ENCODE data around the gene CMTR1.
"Not testable (repeated sequence)": the region's sequence is repeated elsewhere in the genome, so short reads cannot be mapped to it uniquely, and the experiment has no call there.

Gene CMTR1, protein sequence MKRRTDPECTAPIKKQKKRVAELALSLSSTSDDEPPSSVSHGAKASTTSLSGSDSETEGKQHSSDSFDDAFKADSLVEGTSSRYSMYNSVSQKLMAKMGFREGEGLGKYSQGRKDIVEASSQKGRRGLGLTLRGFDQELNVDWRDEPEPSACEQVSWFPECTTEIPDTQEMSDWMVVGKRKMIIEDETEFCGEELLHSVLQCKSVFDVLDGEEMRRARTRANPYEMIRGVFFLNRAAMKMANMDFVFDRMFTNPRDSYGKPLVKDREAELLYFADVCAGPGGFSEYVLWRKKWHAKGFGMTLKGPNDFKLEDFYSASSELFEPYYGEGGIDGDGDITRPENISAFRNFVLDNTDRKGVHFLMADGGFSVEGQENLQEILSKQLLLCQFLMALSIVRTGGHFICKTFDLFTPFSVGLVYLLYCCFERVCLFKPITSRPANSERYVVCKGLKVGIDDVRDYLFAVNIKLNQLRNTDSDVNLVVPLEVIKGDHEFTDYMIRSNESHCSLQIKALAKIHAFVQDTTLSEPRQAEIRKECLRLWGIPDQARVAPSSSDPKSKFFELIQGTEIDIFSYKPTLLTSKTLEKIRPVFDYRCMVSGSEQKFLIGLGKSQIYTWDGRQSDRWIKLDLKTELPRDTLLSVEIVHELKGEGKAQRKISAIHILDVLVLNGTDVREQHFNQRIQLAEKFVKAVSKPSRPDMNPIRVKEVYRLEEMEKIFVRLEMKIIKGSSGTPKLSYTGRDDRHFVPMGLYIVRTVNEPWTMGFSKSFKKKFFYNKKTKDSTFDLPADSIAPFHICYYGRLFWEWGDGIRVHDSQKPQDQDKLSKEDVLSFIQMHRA

DNA sequence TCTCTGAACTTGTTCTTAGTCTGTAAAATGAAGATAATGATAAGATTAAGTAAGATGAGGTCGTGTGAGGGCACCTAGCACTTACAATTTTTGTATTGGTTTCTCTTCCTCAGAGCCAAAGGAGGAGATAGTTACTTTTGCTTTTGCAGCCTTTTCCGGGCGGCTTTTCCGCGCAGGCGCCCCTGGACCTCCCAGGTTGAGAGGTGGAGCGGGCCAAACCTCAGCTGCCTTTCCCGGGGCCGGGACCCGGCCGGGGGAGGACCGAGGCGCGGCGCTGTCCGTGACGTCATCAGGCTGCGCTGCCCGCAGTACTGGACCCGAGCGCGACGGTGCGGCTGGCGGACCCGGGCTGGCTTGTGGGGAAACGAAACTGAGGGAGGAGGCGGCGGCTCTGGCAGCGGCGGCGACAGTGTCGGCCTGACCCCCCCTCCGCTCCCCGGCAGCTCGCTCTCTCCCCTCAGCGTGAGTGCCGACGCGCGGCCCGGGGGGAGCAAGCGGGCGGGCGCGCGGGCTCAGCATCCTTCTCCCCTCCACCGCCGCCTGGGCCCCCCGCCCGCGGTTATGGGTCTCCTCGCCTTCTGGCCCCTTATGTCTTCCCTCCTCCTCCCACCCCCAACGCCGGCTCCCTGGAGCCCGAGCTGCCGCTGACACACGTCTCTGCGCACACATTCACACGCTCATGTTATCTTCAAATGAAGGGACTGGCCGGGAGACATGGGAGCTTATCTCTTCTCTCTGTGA, at the start of gene CMTR1:
Gene CMTR1 (plus strand): TSS at position 306 of the 741 bp plus-strand sequence. CDS start 2,409 bp downstream, outside the sequence.
- DNase-seq, result peak; percentile 91

DNA sequence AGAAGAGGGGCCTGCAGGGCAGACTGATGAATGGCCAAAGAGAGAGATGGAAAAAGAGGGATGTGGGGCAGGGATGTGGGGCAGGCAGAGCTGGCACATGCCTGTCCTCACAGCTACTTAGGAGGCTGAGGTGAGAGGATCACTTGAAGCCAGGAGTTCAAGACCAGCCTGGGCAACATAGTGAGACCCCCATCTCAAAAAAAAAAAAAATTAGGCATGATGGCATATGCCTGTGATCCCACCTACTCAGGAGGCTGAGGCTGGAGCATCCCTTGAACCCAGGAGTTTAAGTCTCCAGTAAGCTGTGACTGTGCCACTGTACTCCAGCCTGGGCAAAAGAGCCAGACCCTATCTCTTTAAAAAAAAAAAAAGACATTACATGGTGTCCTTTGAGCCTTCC, 44.4 kb upstream of the CMTR1 start:
- DNase-seq, result no peak

DNA sequence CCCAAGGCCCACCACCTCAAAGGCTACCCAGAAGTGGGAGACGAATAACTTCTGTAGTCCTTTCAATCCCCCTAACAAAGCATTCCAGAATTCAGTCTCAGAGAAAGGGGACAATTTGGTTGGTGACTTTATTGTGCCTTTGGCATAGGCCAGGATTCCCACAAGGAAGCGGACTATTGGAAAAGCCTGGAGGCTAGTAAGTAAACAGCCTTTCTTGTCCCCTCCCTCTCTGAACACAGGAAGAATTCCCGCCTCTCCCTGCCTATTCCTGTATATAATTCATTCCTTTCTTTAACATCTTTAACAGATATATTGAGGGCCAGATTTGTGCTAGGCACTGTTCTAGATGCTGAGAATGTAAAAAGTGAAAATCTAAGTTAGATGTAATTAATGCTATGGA, 43.2 kb upstream of the CMTR1 start:
- DNase-seq, result no peak

DNA sequence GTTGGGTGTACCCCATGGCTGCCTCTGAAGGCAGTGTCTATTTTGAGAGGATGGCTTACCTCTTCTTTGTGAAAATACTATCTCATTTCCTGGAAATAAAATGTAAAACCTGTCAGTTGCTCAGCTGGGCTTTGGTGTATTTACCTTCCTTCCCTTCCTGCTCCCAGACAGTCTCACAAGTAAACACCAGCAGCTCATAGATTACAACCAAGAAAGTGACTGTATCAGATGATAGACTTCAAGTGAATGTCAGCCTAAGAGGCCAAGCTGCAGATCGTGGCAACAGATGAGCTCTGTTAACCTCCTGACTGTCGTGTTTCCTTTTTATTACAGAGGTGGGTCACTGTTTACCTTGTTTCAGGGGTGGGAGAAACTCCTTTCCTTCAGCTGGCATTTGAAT, 41.9 kb upstream of the CMTR1 start:
- no peak for DNase-seq

DNA sequence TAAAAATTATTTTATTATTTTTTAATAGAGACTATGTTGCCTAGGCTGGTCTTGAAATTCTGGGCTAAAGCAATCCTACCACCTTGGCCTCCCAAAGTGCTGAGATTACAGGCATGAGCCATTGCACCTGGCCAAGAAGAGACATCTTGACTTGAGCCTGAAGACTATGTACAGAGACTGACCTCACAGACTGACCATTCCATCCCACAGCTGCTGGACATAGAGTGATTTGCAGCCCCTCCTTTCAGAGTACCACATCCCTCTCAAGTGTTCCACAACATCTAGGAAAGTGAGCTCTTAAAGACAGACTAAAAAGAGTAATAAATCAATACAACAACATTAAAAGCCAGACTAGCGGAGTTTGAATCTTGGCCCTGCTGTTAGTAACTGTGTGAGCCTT, 40.2 kb upstream of the CMTR1 start:
- DNase-seq, result no peak

DNA sequence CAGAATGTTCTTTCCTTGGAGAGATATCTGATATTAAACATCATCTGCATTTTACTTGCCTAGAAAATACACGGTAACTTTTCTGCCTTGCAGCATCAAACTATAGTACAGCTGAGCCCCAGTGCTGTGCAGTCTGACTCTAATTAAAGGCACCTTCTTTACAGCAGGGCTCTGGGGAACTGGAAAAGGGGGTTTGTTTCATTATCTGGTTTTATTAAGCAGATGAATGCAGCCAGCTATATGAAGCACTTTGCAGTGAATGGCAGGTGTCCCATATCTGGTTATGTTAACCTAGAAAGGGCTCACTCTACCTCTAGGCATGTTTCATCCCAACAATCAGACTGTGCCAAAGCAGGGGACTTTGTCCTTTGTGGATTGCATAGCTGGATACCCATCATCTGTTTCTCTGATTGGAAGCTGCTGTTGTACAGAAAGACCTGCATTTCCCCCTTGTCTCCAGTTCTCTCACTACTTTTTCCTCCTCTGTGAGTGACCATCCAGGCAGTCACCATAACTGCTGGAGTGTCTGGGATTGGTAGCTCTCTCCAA, 39.6 kb upstream of the CMTR1 start:
- no peak for DNase-seq

DNA sequence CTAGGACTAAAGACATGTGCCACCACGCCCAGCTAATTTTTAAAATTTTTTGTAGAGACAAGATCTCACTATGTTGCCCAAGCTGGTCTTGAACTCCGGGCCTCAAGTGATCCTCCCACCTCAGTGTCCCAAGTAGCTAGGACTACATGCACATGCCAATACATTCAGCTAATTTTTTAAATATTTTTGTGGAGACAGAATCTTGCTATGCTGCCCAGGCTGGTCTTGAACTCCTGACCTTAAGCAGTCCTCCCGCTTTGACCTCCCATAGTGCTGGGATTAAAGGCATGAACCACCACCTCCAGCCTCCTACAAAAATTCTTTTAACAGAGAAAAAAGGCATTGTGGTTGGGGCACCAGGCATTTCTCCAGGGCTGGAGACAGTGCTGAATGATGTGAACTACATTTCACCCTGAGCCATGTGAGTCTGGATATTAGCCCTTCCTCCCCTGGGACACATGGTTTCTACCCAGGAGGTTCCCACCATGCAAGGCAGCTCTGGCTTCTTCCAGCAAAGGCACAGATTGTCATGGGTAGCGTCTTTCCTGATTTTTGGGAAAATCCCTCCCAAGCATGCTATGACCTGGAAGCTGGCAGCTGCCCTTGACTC, 36.3 kb upstream of the CMTR1 start:
- DNase-seq, result no peak

DNA sequence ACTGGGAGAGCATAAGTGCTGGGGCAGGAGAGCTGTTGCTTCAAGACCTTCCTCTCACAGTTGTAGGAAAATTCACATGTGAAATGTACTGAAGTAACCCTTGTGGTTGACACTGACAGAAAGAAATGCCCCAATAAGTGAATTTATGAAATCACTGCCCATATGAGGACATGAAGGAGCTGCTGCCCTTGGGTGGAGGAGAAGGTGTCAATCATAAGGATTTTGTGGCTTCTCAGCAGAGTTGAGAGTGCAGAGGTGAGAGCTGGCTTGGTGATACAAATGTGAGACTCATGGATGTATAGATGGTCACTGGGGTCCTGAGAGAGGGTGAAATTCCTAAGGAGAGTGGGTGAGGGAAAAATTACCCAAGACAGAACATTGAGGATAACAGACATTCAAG, 33.9 kb upstream of the CMTR1 start:
- no peak for DNase-seq

DNA sequence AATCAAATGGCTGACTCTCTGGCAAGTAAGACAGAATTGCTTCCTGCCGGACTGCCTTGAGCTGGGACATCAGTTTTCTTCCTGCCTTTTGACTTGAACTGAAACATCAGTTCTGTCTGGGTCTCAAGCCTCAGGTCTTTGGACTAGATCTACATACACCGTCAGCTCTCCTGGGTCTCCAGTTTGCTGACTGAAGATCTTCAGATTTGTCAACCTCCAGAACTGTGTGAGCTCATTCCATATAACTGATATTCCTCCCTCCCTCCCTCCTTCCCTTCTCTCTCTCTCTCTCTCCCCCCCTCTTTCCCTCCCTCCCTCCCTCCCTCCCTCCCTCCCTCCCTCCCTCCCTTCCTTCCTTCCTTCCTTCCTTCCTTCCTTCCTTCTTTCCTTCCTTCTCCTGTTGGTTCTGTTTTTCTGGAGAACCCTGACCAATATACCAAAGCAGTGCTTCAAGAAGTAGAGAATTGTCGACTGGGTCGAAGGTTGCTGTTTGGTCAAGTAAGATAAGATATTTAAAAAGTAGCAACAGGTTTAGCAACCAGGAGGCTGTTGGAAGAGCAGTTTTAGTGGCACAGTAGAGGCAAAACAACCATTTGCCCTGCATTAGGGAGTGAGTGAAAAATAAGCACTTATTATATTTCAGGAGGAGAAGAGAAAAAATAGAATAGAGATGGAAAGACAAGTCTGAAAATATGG, 33.1 kb upstream of the CMTR1 start:
- no peak for DNase-seq

DNA sequence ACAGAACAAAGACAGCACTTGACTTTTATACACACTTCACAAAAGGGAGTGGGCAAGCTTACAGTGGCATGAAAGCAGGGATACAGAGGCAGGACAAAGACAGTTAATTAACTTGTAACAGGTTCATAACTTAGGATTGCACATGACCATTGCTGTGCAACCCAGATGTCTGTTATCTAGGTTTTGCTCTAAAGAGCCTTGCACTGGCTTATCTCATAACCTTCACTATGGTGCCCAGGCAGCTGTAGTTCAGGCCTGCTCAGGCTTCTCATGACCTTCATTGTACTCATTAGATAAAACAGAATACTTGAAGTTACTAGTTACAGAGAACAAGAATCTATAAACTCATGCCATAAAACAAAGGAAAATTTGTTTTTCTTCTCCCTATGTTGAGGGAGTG, 31.4 kb upstream of the CMTR1 start:
- not testable (repeated sequence) for DNase-seq

DNA sequence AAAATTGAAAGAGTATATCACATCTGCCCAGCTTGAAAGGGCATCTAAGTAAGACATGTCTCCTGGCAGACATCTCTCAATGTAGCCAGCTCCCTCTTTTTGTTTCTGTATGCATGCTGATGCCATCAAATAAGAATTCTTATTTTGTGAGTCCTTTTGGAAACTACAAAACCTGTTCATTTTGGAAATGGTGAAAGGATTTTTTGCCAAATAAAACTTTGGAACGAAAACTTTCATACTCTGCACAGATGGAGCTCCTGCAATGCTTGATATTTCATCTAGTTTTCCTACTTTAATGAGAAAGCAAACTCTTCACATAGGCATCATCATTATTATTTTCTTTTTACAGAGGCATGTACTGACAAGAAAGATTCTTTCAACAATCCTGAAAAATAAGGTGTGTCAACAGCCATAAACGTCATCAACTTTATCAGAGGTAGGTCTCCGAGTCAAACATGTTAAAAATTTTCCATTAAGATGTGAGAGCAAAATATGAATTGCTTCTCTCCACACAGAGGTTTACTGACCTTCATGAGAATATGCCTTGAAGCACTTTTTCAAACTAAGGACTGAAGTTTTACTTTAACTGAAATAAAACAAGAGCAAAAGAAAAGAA, 26.2 kb upstream of the CMTR1 start:
- DNase-seq, result no peak

DNA sequence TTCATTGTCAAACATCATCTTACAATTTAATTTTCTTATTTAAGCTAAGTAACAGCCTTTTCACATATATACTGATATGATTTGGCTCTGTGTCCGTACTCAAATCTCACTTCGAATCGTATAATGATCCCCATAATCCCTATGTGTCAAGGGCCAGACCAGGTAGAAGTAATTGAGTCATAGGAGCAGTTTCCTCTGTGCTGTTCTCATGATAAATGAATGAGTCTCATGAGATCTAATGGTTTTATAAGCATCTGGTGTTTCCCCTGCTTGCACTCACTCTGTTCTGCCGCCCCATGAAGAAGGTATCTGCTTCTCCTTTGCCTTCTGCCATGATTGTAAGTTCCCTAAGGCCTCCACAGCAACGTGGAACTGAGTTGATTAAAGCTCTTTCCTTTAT, 25.1 kb upstream of the CMTR1 start:
- DNase-seq, result no peak

DNA sequence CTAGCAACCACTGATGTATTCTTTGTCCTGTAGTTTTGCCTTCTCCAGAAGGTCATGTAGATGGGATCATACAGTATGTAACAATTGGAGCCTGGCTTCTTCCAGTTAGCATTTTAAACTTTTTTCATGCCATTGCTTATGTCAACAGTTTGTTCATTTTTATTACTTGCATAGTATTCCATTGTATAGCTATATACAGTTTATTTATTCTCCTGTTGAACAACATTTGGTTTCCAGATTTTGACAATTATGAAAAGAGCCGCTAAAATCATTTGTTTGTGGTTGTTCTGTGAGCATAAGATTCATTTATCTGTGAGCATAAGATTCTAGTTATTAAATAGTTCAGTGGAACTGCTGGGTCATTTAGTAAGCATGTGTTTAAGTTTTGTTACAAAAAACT, 23.5 kb upstream of the CMTR1 start:
- DNase-seq, result no peak

DNA sequence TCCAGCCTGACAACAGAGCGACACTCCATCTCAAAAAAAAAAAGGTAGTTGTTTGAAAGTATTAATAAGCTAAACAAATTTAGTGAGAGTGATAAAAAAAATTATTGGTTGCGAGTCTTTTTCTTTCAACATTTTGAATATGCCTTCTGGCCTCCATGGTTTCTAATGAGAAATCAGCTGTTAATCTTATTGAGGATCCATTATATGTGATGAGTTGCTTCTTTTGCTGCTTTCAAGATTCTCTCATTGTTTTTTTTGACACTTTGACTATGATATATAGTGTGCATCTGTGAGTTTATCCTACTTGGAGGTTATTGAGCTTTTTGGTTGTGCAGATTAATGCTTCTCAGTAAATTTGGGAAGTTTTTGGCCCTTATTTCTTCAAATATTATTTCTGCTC, 15.6 kb upstream of the CMTR1 start:
- no peak for DNase-seq

DNA sequence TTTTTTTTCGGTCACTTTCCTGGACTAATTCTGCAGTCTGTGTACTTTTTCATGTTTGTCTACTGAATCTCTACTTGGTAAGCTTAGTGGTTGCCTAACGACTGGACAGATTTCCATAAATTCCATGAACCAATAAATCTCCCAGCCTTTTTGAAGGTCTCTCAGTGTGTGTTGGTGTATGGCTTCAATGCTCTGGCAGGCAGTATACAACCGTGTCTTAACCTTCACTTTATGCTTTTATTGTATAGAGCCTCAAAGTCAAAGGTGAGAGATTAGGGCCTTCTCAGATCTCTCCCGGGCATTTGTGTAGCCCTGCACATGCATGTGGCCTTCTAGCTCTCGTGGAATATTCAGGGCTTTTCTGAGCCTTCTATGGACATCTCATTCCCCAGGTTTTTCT, 14.3 kb upstream of the CMTR1 start:
- no peak for DNase-seq

DNA sequence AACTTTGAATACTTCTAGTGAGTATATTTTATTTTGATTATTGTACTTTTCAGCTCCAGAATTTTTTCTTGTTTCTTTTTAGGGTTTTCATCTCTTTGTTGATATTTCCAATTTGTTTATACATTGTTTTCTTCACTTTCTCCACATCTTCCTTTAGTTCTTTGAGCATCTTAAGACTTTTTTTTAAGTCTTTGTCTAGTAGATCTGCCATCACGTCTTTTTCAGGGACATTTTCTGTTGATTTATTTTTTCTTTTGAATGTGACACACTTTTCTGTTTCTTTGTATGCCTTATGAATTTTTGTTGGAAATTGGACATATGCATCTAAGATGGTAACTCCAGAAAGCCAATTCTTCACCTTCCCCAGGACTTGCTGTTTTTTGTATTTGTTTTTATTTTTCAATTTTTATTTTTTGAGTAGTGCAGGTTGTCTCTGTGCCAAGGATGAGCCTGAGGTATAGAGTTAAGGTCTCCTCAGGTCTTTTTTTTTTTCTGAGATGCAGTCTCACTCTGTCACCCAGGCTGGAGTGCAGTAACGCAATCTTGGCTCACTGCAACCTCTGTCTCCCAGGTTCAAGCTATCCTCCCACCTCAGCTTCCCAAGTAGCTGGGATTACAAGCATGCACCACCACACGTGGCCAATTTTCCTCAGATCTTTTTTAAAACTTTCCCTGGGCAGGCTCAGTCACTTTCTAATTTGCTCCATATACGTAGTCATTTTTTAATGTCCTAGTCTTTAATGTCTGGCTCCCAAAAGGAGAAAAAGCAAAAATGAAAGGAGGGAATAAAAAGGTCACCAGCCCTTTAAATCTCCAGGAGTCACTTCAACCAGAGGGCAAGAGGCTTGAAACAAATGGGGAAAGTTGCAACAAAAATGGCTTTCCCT, 6.7 kb upstream of the CMTR1 start:
- DNase-seq, result no peak

DNA sequence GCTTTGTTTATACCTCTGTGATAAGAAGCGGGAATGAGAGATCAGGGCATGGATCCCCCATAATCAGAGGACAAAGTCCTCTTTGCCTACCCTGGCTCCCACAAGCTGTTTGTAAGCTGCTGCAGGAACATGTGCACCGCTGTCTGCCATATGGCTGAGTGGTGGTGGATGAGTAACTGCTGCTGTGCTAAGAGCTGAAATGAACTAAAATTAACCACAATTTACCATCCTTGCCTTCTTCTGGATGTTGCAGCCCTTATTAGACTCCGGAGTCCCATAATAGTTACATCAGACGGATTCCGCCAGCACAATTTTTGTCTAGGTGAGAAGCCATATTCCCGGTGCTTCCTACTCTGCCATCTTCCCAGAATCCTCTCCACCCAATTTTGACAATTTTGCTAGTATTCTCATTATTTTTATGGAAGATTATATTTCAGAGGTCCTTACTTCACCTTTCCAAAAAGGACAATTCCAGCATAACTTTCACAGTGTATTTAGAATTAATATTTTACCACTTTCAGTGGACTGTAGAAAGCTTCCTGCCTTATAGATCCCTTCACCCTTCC, 6.0 kb upstream of the CMTR1 start:
- DNase-seq, result no peak

DNA sequence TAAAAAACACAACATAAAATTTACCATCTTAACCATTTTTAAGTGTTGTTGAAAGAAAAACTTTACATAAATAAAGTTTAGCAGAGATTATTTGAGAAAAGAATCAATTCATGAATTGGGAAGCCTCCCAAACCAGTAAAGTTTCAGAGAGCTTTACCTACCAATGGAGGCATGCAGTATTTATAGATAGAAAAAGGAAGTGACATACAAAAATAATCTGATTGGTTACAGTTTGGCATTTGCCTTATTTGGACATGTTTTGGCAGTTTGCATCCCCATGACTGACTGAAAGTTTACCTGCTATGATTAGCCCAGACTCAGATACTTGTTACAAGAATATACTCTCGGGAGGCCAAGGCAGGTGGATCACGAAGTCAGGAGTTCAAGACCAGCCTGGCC, 3.7 kb upstream of the CMTR1 start:
- DNase-seq, result no peak

DNA sequence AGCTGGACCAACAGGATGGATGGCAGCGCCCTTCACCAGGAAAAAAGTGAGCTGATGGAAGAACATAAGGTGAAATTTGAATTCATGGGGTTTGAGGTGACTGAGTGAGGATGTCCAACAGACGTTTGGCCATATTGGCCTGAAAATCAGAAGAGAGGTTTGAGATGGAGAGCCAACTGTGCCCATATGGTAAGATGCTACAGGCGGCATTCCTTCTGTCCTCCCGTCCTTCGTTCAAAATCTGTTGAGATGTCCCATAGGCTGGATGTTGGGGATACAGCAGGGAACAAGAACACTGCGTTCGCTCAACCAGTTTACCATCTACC, 468 bp upstream of the CMTR1 start:
- no peak for DNase-seq

DNA sequence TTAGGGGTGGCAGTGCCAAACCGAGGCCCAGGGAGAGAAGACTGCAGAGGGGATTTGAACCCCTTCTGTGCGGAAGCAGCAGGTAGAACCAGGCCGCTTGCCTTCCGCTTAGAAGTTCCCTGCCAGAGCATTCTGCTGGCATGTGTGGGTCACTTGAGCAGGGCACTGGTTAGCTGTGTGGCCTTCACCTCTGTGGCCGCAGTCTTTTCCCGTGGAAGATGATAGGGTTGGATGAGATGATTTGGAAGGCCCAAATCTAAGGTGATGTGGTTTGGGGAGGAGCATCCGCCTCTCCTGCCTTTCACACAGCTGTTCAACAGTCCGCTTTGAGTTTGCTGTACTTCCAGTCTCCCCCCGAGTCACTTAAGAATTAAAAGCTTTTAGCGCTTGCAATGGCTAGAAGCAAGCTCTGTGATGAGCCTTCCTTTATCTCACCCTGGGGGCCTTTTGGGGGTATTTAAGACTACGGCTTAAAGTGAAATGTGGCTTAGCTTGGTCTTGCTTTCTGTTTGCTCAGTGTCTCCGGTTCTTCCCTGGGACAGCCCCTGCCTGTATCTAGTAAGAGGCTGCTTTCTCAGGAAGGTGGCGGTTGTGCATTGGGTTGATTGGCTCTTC, 743 bp downstream of the CMTR1 start:
- DNase-seq, result no peak
